H1 (cell line): ENCODE data around the gene SESN3. TPM values are rescaled to one million over a fixed set of nuclear protein-coding genes. Genes with fewer than 3 reads are reported as not detected.

ENCODE experiments used
- CTCF ChIA-PET: fragments of 300-600 bp; sonication (Branson Sonifier 250); formaldehyde crosslinking; loops from one replicate; lab custom pipeline; 2021; ENCODE audit not compliant: partially characterized antibody; lab: Charles Lee
- POLR2A ChIA-PET: fragments of 300-600 bp; sonication (Branson Sonifier 250); formaldehyde crosslinking; loops from one replicate; lab custom pipeline; 2021; ENCODE audit warnings: inconsistent platforms; ENCODE audit not compliant: partially characterized antibody; lab: Charles Lee
- DNase-seq, 2 experiments: peaks; one replicate each; pipeline versions ENCODE4 v3.0.0 to v3.0.0-alpha.2; 2010 to 2022; ENCODE audit warnings: low spot score in 2 of 2, low read depth in 1 of 2, mixed read lengths in 1 of 2
- FAIRE-seq: peaks from 2 replicates; lab custom pipeline; 2011; peaks lifted over from hg19 to GRCh38; lab: Jason Lieb, UNC
- H2AFZ ChIP-seq: 2 replicates; pipeline ENCODE4 v1.8.1; 2012; ENCODE audit warnings: low read length, inconsistent platforms
- H2AK5ac ChIP-seq: 2 replicates; pipeline ENCODE4 v1.6.1; 2013; ENCODE audit warnings: low read depth, low read length
- H2BK120ac ChIP-seq: replicated peaks from 2 replicates; pipeline ENCODE3; 2013; ENCODE audit warnings: low read depth, low read length, inconsistent platforms
- H2BK12ac ChIP-seq: 2 replicates; pipeline ENCODE4 v1.6.1; 2013; ENCODE audit warnings: low read depth, low read length
- H2BK15ac ChIP-seq: 2 replicates; pipeline ENCODE4 v1.6.1; 2013; ENCODE audit warnings: low read length
- H2BK20ac ChIP-seq: 2 replicates; pipeline ENCODE4 v1.6.1; 2013; ENCODE audit warnings: low read length
- H2BK5ac ChIP-seq: 2 replicates; pipeline ENCODE4 v1.6.1; 2013; ENCODE audit warnings: low read depth, low read length
- H3K14ac ChIP-seq: 2 replicates; pipeline ENCODE4 v1.6.1; 2013; ENCODE audit warnings: inconsistent platforms; ENCODE audit not compliant: insufficient read length
- H3K18ac ChIP-seq: 2 replicates; pipeline ENCODE4 v1.6.1; 2013; ENCODE audit warnings: low read length; ENCODE audit errors: extremely low read depth
- H3K23ac ChIP-seq: 2 replicates; pipeline ENCODE4 v1.6.1; 2013; ENCODE audit warnings: inconsistent platforms; ENCODE audit not compliant: insufficient read length
- H3K23me2 ChIP-seq: 2 replicates; pipeline ENCODE4 v1.6.1; 2013; ENCODE audit warnings: low read depth, low read length
- H3K27ac ChIP-seq: 2 replicates; pipeline ENCODE4 v1.6.1; 2011; ENCODE audit warnings: low read depth, low read length, inconsistent platforms
- H3K27me3 ChIP-seq, 4 experiments: replicated peaks in 1 of 4; 1 replicate in 1 of 4; 2 replicates in 3 of 4; pipeline versions ENCODE4 v1.6.1 to v1.8.1; 2011 to 2013; ENCODE audit warnings: low read length in 3 of 4, mild to moderate bottlenecking in 3 of 4, inconsistent platforms in 2 of 4, mixed read lengths in 2 of 4, moderate library complexity in 1 of 4; ENCODE audit not compliant: control insufficient read depth in 3 of 4, insufficient read depth in 3 of 4; ENCODE audit errors: extremely low read depth in 1 of 4
- H3K36me3 ChIP-seq, 4 experiments: 2 replicates each; pipeline versions ENCODE4 v1.6.1 to v1.8.1; 2011 to 2013; ENCODE audit warnings: mild to moderate bottlenecking in 4 of 4, low read length in 3 of 4, moderate library complexity in 2 of 4, control low read depth in 1 of 4, inconsistent platforms in 1 of 4; ENCODE audit not compliant: insufficient read depth in 4 of 4, control insufficient read depth in 2 of 4
- H3K4ac ChIP-seq: replicated peaks from 2 replicates; pipeline ENCODE3; 2013; ENCODE audit warnings: low read length, low read depth, mixed read lengths, inconsistent platforms; ENCODE audit not compliant: insufficient read length
- H3K4me1 ChIP-seq, 4 experiments: replicated peaks in 1 of 4; 1 replicate in 1 of 4; 2 replicates in 3 of 4; pipeline versions ENCODE4 v1.6.1 to v1.8.1; 2011 to 2013; ENCODE audit warnings: low read length in 3 of 4, inconsistent platforms in 2 of 4, mixed read lengths in 1 of 4; ENCODE audit not compliant: insufficient read depth in 4 of 4, control insufficient read depth in 3 of 4
- H3K4me2 ChIP-seq, 2 experiments: 2 replicates each; pipeline versions ENCODE4 v1.6.1 to v1.8.1; 2011 to 2013; ENCODE audit warnings: low read depth in 2 of 2, low read length in 2 of 2, control low read depth in 1 of 2, inconsistent platforms in 1 of 2, mild to moderate bottlenecking in 1 of 2; ENCODE audit not compliant: insufficient read depth in 1 of 2
- H3K4me3 ChIP-seq, 4 experiments: fragments of 200-600, 300-600 bp in 1 of 4; sonication (generic), shearing (Covaris generic), sonication (Bioruptor Twin) in 1 of 4; 2 replicates each; pipeline versions ENCODE4 v1.5.1 to v1.8.1; 2011 to 2016; ENCODE audit warnings: low read length in 4 of 4, low read depth in 3 of 4, control low read depth in 2 of 4, inconsistent platforms in 2 of 4, mild to moderate bottlenecking in 2 of 4, mixed read lengths in 1 of 4, moderate library complexity in 1 of 4; ENCODE audit not compliant: insufficient read depth in 2 of 4; ENCODE audit errors: extremely low read depth in 1 of 4
- H3K56ac ChIP-seq: replicated peaks from 2 replicates; pipeline ENCODE3; 2013; ENCODE audit warnings: low read depth, mild to moderate bottlenecking, mixed read lengths, low read length, inconsistent platforms; ENCODE audit not compliant: insufficient read length
- H3K79me1 ChIP-seq: 2 replicates; pipeline ENCODE4 v1.6.1; 2013; ENCODE audit warnings: low read depth, low read length, control low read depth
- H3K79me2 ChIP-seq, 2 experiments: 2 replicates each; pipeline versions ENCODE4 v1.6.1 to v1.8.1; 2012 to 2013; ENCODE audit warnings: low read length in 2 of 2, mild to moderate bottlenecking in 2 of 2, inconsistent platforms in 1 of 2; ENCODE audit not compliant: insufficient read depth in 2 of 2, control insufficient read depth in 1 of 2
- H3K9ac ChIP-seq, 4 experiments: replicated peaks in 1 of 4; 1 replicate in 1 of 4; 2 replicates in 3 of 4; pipeline versions ENCODE4 v1.6.1 to v1.8.1; 2011 to 2013; ENCODE audit warnings: low read depth in 3 of 4, low read length in 3 of 4, control low read depth in 2 of 4, mild to moderate bottlenecking in 2 of 4, moderate library complexity in 2 of 4, inconsistent platforms in 1 of 4; ENCODE audit errors: extremely low read depth in 1 of 4
- H3K9me3 ChIP-seq, 2 experiments: 2 replicates each; pipeline versions ENCODE4 v1.6.1 to v1.8.1; 2012 to 2013; ENCODE audit warnings: mild to moderate bottlenecking in 2 of 2, moderate library complexity in 2 of 2, control low read depth in 1 of 2, inconsistent platforms in 1 of 2, low read depth in 1 of 2, low read length in 1 of 2, mixed read lengths in 1 of 2; ENCODE audit not compliant: insufficient read depth in 2 of 2
- H4K20me1 ChIP-seq, 2 experiments: replicated peaks in 1 of 2; 2 replicates each; pipeline versions ENCODE3 to v1.8.1; 2011 to 2013; ENCODE audit warnings: inconsistent platforms in 2 of 2, low read length in 2 of 2, mild to moderate bottlenecking in 1 of 2; ENCODE audit not compliant: insufficient read depth in 2 of 2, control insufficient read depth in 1 of 2
- H4K5ac ChIP-seq: 2 replicates; pipeline ENCODE4 v1.6.1; 2013; ENCODE audit warnings: low read length, low read depth, mixed read lengths, inconsistent platforms; ENCODE audit not compliant: insufficient read length
- H4K8ac ChIP-seq: 2 replicates; pipeline ENCODE4 v1.8.0; 2013; ENCODE audit warnings: mild to moderate bottlenecking, moderate library complexity, low read length, inconsistent platforms; ENCODE audit not compliant: insufficient read depth; ENCODE audit errors: extremely low read depth
- H4K91ac ChIP-seq: replicated peaks from 2 replicates; pipeline ENCODE3; 2013; ENCODE audit warnings: low read length, mixed read lengths, inconsistent platforms; ENCODE audit not compliant: insufficient read length
- HDAC2 ChIP-seq, 2 experiments: fragments of 300-600 bp in 1 of 2; sonication (generic) in 1 of 2; IDR thresholded peaks; 2 replicates each; pipeline ENCODE4 v1.6.1; 2011 to 2012; ENCODE audit warnings: low read depth in 2 of 2, low read length in 2 of 2, mild to moderate bottlenecking in 2 of 2, moderate library complexity in 2 of 2, borderline replicate concordance in 1 of 2, inconsistent platforms in 1 of 2
- NANOG ChIP-seq: IDR thresholded peaks from 2 replicates; pipeline ENCODE4 v1.6.1; 2011; ENCODE audit warnings: low read length, low read depth, mild to moderate bottlenecking, inconsistent platforms; ENCODE audit not compliant: insufficient read depth, poor library complexity, severe bottlenecking
- WGBS, 2 experiments: shearing (Covaris generic) in 1 of 2; methylation state at CpG; one replicate each; pipeline versions ENCODE4 v1.1.6 to v1.1.7; 2013 to 2015; ENCODE audit warnings: low lambda C conversion rate in 2 of 2, mixed read lengths in 2 of 2, inconsistent platforms in 1 of 2, low coverage in 1 of 2, missing lambda C conversion rate in 1 of 2; ENCODE audit not compliant: insufficient replicate concordance in 2 of 2, insufficient coverage in 1 of 2, insufficient read length in 1 of 2; ENCODE audit errors: extremely low coverage in 1 of 2, missing lambda C conversion rate in 1 of 2; 5-methylcytosine and 5-hydroxymethylcytosine counted together
- polyA plus RNA-seq, 7 experiments: library from polyadenylated mRNA; depleted of rRNA in 3 of 7; stranded (reverse) in 5 of 7; unstranded in 2 of 7; fragments of >200 nt in 5 of 7; fragments of 200-250 nt in 2 of 7; gene quantifications; 1 replicate in 5 of 7; 2 replicates in 1 of 7; 4 replicates in 1 of 7; pipeline versions ENCODE4 v1.2.1 to v1.2.3, GENCODE V29; 2011 to 2013; ENCODE audit warnings: missing spikeins in 2 of 7, mixed read lengths in 2 of 7
- total RNA-seq: library from RNA; stranded (reverse); fragmentation: NEBNext Ultra II Directional; extraction: Animal tissue kit (Norgen Biotek cat#: 25700); gene quantifications from 2 replicates; pipeline ENCODE4 v1.2.1, GENCODE V29; 2021

The SESN3 gene
- total and polyA plus RNA-seq, 2 of the 8 experiments (the other 6 are each of a cell fraction or from before 2014, with no cell fraction given), result 10.2 to 31.1 TPM

DNA sequence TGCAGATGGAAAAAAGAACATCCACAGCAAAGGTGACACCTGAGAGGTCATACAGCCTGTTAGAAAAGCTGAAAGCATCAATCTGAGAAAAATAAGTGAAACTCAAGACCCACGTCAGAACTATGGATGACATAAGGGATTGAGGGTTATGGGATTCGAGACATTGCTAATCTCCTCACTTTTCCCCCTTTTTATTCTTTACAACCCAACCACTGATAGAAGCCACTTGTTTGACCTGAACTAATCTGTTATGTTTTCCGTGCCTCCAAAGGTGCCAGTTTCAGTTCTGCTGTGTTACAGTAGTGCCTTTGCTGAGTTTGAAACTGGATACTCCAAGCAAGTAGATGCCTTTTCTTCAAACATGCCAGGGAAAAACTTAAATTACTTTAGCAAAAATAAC is 16.9 kb upstream of the SESN3 start:
- H3K4ac ChIP-seq, result no peak overlapping the region
- no peak overlapping the region; the same call in 1 of the 2 replicates for H2AFZ ChIP-seq
- H3K27me3 ChIP-seq, result no peaks in the 10 kb centered on the region; a peak in 1 of 7 replicates
- CTCF ChIA-PET, result interaction anchor here (0.6 to 2.8 kb wide), 2 partner anchors 72 to 95 kb away, joined by 4 to 9 read pairs; no protein-coding TSS in a partner anchor
- FAIRE-seq, result no peak
- no peak overlapping the region for H2BK12ac ChIP-seq
- no peak overlapping the region for H2AK5ac ChIP-seq
- H3K18ac ChIP-seq, result no peak overlapping the region
- H2BK120ac ChIP-seq, result no peak overlapping the region
- H4K8ac ChIP-seq, result no peak overlapping the region
- H3K4me1 ChIP-seq, result peaks cover 7 to 16% (median 12%) of the 10 kb centered on the region in 4 experiments; a peak in 5 of 7 replicates
- 92% methylated on average over 3 of the region's 3 CpGs; no CpG with 5 or more reads in 1 of the 2 experiments for WGBS, 2 experiments
- POLR2A ChIA-PET, result no interaction called here
- DNase-seq, result no peak
- H3K9me3 ChIP-seq, result no peaks in the 10 kb centered on the region
- H2BK5ac ChIP-seq, result no peak overlapping the region
- H3K56ac ChIP-seq, result no peak overlapping the region
- no peaks in the 10 kb centered on the region for H3K79me2 ChIP-seq
- no peak overlapping the region for H4K5ac ChIP-seq
- no peaks in the 10 kb centered on the region for H3K23me2 ChIP-seq
- no peak overlapping the region for H3K14ac ChIP-seq
- no peaks in the 10 kb centered on the region for H3K79me1 ChIP-seq
- no peak overlapping the region for H3K4me2 ChIP-seq
- H2BK20ac ChIP-seq, result no peak overlapping the region
- no peak overlapping the region for H4K91ac ChIP-seq
- H3K27ac ChIP-seq, result no peak overlapping the region
- H3K4me3 ChIP-seq, result no peak overlapping the region
- no peaks in the 10 kb centered on the region for H3K36me3 ChIP-seq
- H3K9ac ChIP-seq, result no peak overlapping the region; a peak in 1 of 7 replicates
- H2BK15ac ChIP-seq, result no peak overlapping the region
- no peak overlapping the region for H3K23ac ChIP-seq
- no peaks in the 10 kb centered on the region for H4K20me1 ChIP-seq
- TF ChIP-seq NANOG (no peak), HDAC2 (IDR thresholded peaks at IDR 0.05; ENCODE audit: borderline replicate concordance in 1 of 2, low read depth in 2 of 2, low read length in 2 of 2) (no peak)
